ENCODE data around the gene AGBL5.

GRCh38 chr2:27019931-27020855 is 31.3 kb upstream of the AGBL5 start:
- no peak for TF ChIP-seq CTCF (conservative IDR thresholded peaks at IDR 0.05; ENCODE audit: low read length)
- TF ChIP-seq EZH2phosphoT487 (IDR thresholded peaks at IDR 0.05; ENCODE audit: borderline replicate concordance, low read depth, low read length): no peak; the same call in 1 of the 2 replicates

Data from OCI-LY7 (cell line).